Kidney capillary endothelial cell (primary cell): ENCODE data around the gene DLG4.

Experiments
- DNase-seq: peaks from one replicate; pipeline ENCODE4 v3.0.0-alpha.2; 2018; ENCODE audit warnings: low spot score

Gene DLG4

GRCh38 chr17:7214300-7215135 is 5.1 kb downstream of the DLG4 start:
- DNase-seq: peak; percentile 91

GRCh38 chr17:7213895-7214299 is 5.7 kb downstream of the DLG4 start:
- no peak for DNase-seq

GRCh38 chr17:7211491-7212273 is 8.0 kb downstream of the DLG4 start:
- no peak for DNase-seq

- DNase-seq: no peak
These were observed 10.7 kb downstream of the DLG4 start for GRCh38 chr17:7208754-7209460.

- DNase-seq: no peak
These were observed 11.5 kb downstream of the DLG4 start for GRCh38 chr17:7208027-7208571.

- DNase-seq: no peak
These were observed 12.3 kb downstream of the DLG4 start for GRCh38 chr17:7207120-7208001.

GRCh38 chr17:7205561-7205960 is 14.1 kb downstream of the DLG4 start:
- DNase-seq: no peak

GRCh38 chr17:7204828-7205461 is 14.7 kb downstream of the DLG4 start:
- DNase-seq: peak; percentile 48

- no peak for DNase-seq
These were observed 15.3 kb downstream of the DLG4 start for GRCh38 chr17:7204336-7204735.

GRCh38 chr17:7203391-7203790 is 16.2 kb downstream of the DLG4 start:
- DNase-seq: no peak

- no peak for DNase-seq
These were observed 22.8 kb downstream of the DLG4 start for GRCh38 chr17:7196651-7197401.

GRCh38 chr17:7195971-7196370 is 23.7 kb downstream of the DLG4 start:
- no peak for DNase-seq

- DNase-seq: no peak
These were observed 27.2 kb downstream of the DLG4 start for GRCh38 chr17:7192271-7192937.

GRCh38 chr17:7191571-7192270 is 27.9 kb downstream of the DLG4 start:
- no peak for DNase-seq

- no peak for DNase-seq
These were observed 28.6 kb downstream of the DLG4 start for GRCh38 chr17:7191069-7191468.

- DNase-seq: no peak
These were observed 29.2 kb downstream of the DLG4 start for GRCh38 chr17:7190276-7190917.

- DNase-seq: no peak
These were observed 33.4 kb downstream of the DLG4 start for GRCh38 chr17:7186241-7186640.

- DNase-seq: no peak
These were observed 35.0 kb downstream of the DLG4 start for GRCh38 chr17:7184647-7185046.
